GM19239 (cell line): Measurements from ENCODE around the gene RNASE8.

Experiments used
- DNase-seq: peaks from one replicate; pipeline ENCODE4 v3.0.0; 2011; ENCODE audit warnings: low spot score; ENCODE audit not compliant: insufficient read length
- FAIRE-seq: peaks from 2 replicates; lab custom pipeline; 2011; peaks lifted over from hg19 to GRCh38; lab: Jason Lieb, UNC

Gene RNASE8

DNA sequence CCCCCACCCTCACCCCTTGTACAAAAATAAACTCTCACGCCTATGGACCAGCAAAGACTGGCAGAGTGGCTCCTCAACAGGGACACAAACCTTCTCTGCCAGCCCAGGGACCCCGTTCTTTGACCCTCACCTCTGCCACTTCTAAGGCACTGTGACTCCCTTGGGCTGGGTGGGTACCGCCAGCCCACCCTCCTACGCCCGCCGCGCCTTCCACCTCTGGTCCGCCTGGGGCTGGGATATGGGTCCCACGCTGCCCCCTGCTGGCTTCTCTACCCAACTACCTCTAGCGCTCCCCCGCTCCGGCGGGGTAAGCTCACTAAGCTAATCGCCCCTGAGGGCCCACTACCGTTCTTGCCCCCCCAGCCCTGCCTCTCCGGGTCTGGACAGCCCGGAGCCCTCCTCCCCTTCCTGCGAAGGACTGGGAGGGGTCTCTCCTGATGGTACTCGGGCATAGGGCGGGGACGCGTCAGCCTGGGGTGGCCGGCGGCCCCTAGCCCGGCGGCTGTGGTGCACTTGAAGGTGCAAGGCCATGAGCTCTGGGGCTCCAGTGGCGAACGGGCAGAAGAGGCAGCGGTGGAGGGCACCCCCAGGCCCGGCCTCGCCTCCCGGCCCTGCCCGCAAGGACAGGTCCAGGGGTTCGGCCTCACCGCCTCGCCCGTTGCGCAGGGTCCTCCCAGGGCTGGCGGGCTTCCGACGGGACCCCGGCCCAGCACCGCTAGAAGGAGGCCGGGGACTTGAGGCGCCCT, 32.7 kb downstream of the RNASE8 start:
- no peak for FAIRE-seq
- DNase-seq = no peak

DNA sequence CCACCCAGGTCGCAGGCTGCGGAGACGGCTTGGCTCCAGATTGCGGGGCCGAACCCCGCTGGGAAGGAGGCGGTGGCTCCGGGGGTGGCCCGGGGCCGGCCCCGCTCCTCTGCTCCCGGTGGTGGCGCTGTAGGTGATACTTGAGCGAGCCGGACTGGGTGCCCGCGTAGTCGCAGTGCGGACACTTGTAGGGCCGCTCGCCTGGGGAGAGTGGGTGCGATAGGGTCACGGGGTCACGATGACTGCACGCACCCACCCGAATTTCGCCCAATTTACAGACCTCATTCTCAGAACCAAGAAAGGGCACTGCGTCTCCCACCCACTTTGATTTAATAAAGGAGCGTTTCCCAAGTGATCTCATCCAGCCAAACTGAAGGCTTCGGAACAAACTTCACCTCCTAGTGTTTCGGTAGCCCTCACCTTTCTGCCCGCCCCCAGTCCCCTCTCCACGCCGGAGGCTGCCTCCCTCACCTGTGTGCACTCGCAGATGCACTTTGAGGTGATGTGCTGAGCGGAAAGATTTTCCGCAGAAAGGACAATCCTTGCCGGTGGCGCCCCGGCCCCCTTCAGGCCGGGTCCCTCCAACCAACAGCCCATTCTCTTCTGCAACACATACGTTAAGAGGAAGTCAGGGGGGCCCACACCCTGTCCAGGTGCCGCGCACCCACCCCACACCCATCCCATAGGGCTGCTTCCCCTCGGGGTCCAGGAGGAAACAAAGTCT, 33.5 kb downstream of the RNASE8 start:
- FAIRE-seq = no peak
- no peak for DNase-seq

DNA sequence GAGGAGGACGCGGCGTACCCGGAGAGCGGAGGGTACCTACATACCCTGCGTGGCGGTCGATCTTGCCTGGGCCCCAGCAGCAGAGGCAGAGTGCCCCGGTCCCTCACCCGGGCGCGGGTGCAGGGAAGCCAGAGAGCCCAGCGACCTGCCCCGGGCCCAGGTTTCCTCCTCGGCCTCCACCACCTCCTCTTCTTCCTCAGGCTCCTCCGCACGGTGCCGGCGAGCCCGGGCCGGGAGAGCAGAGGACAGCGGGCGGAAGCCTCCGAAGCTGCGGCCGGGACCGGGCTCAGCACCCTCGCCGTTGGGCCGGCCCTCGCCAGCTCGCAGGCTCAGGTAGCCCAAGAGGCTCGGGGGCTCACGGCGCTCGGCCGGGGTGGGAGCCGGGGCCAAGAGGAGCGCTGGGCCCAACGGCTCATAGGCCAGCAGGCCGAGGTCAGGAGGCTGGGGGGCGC, 34.2 kb downstream of the RNASE8 start:
- no peak for DNase-seq
- no peak for FAIRE-seq

DNA sequence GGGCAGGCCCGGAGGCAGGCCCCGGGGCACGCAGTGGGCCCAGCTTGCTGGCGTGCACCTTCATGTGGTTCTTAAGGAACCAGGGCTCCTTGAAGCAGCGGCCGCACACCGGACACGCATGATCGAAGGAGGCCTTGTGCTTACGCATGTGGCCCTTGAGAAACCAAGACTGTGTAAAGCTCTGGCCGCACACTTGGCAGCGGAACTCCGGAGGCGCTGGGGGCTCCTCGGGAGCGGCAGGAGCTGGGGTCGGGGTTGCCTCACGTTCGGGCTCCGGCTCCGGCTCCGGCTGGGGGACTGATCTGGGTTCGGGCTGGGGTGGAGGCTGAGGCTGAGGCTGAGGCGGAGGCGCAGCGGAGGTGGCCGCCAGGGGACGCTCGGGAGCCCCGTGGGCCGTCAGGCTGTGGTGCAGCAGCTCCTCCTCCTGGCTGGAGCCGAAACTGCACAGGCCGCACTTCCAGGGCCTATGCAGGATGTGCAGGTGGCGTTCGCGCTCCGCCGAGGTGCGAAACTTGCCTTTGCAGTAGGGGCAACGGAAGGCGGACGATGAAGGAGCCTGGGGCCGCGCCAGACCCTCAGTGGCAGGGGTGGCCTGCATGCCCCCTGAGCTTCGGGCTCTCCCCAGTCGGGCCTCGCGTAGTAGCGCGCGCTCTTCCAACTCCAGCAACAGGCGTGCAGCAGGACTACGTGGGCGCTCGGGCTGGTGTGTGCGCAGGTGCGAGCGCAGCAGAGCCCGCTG, 34.8 kb downstream of the RNASE8 start:
- DNase-seq = peak; percentile 99
- FAIRE-seq = peak; percentile 54

DNA sequence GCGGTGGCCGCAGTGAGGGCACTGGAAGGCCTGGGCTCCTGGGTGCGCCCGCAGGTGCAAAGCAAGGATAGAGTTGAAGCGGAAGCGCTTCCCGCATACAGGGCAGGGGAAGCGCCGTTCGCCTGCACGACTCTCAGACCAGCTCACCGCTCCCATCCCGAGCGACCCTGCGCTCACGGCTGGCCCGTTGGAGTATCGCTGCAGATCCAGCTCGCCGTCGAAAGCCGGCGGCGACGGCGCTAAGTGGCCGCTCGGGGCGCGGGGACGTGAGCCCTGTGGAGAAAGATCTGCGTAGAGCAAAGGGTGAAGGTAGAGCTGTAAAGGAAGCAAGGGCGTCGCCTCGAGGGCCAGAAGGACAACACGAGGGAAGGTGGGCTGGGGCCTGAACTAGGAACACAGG, 35.4 kb downstream of the RNASE8 start:
- no peak for FAIRE-seq
- DNase-seq = no peak

DNA sequence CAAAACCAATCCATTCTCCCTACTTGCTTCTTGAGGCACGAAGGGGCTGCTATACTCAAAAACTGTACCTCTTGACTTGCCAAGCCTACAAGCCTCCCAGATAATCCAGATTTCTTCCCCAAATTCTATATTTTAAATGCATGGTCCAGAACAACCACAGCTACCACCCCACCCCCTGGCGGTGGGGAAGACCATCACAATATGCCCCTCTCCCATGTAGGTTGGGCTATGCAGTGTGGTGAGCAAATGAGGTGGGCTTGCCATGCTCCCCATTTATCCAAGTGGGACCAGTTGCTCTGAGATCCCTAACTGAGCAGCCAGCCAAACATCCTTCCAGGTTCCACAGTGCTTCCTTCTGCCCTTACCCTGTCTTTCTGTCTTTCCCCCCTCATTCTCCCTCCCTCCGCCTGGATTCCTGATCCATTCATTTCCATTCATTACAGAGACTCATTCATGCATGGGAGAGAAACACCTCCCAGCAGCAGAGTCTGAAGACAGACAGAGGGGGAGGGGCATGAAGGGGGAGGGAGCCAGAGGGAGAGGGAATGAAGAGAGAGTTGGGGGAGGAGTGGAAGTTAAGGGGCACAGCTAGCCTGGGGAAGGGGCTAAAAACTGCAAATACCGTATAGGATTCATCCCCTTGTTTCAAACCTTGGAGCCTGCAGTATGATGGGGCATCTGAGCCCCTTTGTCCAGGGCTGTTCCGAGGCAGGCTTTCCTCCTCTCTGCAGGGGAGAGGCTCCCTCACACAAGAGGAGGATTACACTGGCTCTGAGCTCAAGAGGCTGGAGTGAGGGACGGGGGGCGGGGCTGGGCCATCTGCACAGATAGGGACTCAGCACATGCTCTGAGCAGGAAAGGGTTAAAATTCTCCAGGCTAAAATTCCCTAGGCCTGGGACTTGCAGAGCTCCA, 36.4 kb downstream of the RNASE8 start:
- FAIRE-seq (no peak), DNase-seq (no peak)

DNA sequence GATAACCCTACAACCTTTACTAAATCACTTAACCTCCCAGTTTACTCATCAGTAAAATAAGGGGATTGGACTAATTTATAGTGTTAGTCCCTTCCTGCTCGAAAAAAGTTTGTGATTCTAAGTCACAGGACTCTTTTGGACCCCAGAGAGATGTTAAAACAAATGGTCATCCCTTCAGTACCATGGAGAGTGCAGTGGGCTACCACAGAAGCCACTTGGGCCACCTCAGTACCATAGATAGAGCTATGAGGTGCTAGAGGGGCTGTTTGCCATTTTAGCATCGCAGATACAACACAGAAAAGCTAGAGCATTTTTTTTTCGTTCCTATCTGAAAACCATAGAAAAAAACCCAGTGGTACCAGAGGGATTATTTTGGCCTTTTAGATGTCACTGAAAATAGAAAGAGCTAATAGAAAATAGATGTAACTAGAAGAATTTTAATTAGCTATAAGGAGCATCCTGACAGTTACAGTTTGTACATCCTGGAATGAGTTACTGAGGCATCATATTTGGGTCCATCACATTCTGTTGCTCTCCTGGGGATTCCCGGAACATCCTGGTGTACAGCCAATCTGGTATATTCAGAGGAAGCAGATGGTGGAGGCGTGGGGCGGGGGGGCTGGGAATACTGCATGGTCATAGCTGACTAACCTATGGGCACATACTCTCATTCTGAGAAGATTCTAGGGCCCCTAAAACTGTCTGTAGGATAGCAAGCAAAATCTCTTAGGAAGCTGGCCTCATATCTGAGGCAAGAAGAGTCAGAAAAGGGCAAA, 38.0 kb downstream of the RNASE8 start:
- DNase-seq (no peak), FAIRE-seq (no peak)

DNA sequence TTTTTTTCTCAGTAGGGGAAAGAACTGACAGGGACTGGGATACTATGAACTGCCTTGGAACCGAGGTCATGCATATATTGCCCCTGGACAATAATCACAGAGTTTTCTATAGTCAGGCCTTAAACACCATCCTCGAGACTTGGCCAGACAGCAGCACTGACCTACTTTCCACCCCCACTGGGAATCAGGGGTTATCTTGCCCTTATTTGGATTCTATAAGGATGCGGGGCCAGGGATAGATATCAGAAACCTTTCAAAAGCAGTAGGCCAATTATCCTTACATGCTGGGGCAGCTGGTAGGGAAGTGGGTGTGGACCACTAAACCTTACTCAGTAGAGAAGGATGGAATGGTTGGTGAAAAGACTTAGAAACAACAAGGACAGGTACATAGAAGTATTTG, 38.8 kb downstream of the RNASE8 start:
- no peak for FAIRE-seq

DNA sequence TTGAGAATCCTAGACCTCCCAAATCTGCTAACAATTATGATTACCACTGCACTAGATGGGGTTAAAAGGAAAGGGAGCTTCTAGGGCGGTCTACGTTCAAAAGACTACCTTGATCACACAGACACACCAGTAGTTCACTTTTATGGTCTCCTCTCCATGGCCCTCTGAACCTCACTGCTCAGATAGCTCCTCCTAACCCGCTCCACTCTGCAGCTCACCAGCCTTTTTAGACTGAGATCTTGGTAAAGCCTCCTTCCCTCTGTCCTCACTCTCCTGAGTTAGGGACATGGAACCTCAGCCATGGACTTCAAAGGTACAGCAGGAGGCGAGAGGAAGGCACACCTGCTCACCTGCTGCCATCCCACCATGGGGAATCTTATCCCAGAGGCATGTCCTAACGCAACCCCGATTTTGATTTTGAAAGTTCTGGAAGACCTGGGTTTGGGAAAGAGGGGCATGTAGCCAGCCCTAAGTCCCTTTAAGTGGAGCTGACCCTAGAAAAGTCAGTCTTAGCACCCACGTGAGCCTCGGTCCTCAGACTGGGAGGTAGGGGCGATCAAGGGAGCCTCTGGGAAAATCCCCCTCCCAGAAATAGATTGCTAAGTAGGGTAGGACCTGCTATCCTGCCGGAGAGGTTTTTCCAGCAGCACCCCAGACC, 39.5 kb downstream of the RNASE8 start:
- FAIRE-seq (no peak), DNase-seq (peak; percentile 4)

More for the DNA sequence above, 38.8 kb downstream of the RNASE8 start:
- peak; percentile 1 for DNase-seq

DNA sequence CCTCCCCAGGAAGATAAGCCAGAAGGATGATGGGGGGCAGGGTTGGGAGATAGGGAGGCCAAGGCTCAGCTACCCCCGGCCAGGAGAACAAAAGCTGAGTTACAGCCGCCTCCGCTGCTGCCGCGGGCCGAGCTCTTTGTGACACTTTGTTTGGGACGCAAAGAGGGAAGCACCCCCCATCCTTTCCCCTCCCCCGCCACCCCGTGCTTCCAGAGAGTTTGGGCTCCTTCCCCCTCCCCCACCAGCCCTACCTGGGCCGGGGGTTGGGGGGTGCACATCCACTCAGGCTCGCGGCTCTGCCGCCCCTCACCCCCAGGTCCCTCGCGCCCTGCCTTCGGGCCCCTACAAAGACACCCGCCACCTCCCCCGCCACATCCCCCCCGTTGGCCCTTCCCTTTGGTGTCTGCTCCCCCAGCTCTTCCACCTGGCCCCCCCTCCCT, 40.0 kb downstream of the RNASE8 start:
- DNase-seq = peak; percentile 6
- no peak for FAIRE-seq

DNA sequence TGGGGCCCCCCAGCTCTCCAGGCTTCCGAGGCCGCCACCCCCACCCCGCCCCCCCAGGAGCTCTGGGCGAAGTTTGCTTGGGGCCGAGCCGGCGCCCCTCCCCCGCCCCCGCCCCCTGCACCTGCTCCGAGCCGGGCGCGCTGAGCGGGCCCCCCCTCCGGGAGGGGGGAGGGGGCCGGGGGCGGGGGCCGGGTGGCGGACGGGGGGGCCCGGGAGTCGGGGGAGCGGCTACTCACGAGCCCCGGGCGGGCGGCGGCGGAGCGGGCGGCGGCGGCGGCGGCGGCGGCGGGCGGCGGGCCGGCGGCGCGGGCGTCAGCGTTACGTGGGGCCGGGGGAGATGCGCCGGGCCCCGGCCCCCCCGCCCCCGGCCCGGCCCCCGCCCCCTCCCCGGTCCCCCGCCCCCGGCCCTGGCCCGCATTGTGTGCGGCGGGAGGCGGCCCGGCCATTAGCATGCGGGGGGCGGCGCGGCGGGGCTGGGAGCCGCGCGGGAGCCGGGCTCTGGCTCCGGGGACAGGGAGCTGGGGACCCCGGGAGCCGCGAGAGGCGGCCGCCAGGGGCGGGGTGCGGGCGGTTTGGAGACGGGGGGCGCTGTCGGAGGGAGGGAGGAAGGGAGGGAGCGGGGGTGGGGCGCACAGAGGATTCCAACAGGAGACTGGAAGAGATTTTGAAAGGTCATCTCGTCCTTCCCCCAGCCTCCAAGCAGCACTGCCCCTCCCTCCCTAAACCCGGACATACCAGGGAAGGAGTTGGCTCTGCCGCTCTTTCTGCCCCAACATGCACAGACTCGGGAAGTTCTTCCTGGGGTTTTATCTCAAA, 40.7 kb downstream of the RNASE8 start, which contains the start of gene ZNF219:
ZNF219 (minus strand) TSS at position 580 of the 816 bp plus-strand sequence. CDS start 5,064 bp downstream, outside the sequence.
- no peak for FAIRE-seq
- peak; percentile 28 for DNase-seq

DNA sequence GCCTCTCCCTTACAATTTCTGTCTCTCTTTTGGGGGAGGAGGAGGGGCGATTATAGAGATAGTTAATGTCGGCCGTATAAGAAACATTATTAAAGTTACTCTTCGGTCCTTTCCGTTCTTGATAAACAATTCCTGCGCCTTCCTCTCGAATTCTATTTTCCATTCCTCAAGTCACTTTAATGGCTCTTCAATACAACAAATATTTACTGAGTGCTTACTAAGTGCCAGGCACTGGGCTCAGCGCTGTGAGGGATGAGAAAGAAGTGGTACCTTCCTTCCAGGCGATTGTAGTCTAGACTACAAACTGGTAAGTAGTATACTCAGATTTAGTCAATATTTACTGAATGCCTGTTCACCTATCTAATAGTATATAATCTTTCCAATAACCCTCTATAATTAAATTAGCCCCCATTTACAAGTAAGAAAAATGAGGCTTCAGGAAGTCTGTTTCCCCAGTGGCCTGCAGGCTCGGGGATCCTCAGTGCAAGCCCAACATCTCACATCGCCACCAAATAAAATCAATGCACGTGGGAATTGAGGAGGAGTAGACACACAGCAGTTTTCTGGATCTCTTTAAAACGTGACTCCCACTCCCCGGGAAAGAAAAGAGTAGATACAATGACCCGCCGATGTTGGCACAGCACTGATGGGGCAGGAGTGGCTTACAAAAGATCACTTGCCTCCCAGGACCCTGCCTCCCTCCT, 41.4 kb downstream of the RNASE8 start:
- DNase-seq (no peak), FAIRE-seq (no peak)

DNA sequence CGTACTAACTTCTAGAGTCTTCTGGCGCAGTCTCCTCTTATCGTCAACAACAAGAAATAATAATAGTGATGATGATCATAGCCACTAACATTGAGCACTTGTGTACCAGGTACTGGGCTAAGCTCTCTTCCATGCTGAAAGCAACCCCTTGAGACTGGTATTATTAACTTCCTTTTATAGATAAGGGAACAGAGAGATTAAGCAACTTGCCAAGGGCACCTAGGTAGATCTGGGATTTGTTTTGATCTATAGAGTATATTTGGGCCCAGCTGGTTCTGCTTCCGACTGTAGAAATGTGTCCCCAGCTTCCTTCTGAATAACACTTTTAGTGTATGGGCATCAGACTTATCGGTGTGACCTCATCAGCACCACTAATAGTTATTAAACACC, 42.0 kb downstream of the RNASE8 start:
- no peak for FAIRE-seq

DNA sequence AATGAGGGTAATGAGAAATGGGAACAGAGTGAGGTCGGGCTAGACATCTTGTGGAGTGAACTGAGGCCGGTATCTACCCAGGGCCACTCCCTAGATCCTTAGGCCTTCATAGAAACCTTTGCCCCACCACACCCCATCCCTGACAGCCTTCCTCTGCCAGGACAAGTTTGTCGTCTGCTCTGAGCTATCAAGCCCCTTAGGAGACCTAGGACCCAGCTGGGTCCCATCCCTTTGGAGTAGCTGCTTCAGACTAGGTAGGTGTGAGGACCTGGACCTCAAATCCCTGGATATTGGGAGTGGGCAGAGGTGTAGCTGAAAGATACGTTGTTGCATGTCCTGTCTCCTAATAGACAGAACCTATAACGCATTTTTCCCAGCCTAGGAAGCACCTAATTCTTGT, 43.3 kb downstream of the RNASE8 start, which contains the start of gene TMEM253:
TMEM253 (plus strand) TSS at position 136 of the 400 bp plus-strand sequence. CDS start 278 bp downstream, outside the sequence.
- FAIRE-seq = no peak
- DNase-seq = no peak

More for the DNA sequence above, 42.0 kb downstream of the RNASE8 start:
- DNase-seq = no peak

DNA sequence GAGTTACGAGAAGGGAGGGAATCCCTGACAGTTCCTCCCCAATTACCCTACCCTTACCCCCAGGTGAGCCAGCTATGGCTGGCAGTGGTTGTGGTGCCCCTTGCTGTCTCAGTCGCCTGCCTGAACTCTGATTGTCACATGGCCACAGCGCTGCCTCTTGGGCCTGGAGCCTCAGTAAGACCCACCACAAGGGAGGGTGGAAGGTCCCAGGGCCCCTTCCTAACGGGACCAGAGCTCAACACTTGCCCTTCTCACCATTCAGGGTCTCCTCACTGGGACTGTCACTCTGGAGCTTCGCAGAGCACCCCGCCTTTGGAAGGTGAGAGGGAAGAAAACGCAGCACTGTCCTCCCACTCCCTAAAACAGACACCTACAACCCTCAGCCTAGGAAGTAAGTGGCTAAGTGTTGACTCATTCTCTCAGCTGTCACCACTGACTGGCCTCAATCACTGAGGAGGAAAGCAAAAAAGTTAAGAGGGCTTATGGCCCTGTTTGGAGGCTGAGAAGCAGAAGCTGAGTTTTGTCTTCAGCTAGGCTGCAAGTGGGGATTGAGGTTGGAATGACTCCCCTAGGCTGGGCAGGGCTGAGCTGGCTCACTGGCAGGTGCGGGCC, 44.3 kb downstream of the RNASE8 start:
- FAIRE-seq = no peak
- DNase-seq = no peak
